Medulla oblongata (tissue), 1 donor: ENCODE measurements around the gene RHOV.

ENCODE experiments used
- DNase-seq: peaks from one replicate; pipeline ENCODE4 v3.0.0-alpha.2; 2015; ENCODE audit errors: extremely low spot score

RHOV gene

DNA sequence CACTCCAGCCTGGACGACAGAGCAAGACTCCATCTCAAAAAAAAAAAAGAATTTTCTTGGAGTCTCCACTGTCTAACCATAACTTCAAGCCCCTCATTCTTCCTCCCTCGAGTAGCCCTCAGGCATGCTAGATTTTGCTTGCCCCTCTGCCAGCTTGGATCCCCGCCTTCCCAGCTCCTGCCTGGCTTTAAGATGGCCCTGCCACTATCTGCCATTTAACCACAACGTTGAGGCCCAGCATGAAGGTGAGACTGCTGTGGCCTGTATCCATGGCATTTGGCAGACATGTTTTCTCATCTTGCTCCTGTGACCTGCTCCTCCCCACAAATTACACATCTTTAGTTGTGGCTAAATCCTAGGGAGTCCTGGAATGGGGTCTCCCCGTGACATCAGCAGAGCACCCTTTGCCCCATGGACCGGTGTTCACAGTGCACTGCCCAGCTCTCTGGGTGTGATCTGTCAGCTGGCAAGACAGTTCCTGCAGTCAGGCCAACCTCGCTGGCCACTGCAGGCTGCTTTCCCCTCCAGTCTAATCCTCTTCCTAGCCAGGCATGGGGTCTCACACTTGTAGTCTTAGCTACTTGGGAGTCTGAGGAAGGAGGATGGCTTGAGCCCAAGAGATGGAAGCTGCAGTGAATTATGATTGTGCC lies 30.6 kb upstream of the RHOV start:
- DNase-seq, result no peak

DNA sequence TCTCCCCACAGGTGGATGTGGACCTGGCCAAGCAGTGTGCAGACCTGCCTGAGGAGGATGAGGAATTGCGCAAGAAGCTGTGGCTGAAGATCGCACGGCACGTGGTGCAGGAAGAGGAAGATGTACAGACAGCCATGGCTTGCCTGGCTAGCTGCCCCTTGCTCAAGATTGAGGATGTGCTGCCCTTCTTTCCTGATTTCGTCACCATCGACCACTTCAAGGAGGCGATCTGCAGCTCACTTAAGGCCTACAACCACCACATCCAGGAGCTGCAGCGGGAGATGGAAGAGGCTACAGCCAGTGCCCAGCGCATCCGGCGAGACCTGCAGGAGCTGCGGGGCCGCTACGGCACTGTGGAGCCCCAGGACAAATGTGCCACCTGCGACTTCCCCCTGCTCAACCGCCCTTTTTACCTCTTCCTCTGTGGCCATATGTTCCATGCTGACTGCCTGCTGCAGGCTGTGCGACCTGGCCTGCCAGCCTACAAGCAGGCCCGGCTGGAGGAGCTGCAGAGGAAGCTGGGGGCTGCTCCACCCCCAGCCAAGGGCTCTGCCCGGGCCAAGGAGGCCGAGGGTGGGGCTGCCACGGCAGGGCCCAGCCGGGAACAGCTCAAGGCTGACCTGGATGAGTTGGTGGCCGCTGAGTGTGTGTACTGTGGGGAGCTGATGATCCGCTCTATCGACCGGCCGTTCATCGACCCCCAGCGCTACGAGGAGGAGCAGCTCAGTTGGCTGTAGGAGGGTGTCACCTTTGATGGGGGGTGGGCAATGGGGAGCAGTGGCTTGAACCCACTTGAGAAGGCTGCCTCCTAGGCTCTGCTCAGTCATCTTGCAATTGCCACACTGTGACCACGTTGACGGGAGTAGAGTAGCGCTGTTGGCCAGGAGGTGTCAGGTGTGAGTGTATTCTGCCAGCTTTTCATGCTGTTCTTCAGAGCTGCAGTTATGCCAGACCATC lies 28.8 kb upstream of the RHOV start:
- DNase-seq, result peak; percentile 82

DNA sequence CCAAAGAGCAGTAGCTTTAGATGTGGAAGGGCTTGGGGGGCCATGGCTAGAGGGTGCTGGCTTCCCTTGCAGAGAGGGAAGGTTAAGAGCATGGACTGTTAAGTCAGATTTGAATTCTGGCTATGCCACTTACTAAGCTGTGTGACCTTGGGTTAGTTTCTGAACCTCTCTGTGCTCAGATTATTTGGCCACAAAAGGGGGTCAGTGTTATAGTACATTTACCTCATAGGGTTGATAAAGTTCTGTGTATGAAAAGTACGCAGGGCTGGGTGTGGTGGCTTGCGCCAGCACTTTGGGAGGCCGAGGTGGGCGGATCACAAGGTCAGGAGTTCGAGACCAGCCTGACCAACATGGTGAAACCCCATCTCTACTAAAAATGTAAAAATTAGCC lies 27.0 kb upstream of the RHOV start:
- DNase-seq, result no peak

DNA sequence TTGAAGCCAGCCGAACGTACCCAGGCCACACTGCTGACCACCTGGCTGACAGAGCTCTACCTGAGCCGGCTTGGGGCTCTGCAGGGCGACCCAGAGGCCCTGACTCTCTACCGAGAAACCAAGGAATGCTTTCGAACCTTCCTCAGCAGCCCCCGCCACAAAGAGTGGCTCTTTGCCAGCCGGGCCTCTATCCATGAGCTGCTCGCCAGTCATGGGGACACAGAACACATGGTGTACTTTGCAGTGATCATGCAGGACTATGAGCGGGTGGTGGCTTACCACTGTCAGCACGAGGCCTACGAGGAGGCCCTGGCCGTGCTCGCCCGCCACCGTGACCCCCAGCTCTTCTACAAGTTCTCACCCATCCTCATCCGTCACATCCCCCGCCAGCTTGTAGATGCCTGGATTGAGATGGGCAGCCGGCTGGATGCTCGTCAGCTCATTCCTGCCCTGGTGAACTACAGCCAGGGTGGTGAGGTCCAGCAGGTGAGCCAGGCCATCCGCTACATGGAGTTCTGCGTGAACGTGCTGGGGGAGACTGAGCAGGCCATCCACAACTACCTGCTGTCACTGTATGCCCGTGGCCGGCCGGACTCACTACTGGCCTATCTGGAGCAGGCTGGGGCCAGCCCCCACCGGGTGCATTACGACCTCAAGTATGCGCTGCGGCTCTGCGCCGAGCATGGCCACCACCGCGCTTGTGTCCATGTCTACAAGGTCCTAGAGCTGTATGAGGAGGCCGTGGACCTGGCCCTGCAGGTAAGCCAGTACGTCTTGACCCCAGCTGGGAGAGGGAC lies 26.4 kb upstream of the RHOV start:
- DNase-seq, result no peak

DNA sequence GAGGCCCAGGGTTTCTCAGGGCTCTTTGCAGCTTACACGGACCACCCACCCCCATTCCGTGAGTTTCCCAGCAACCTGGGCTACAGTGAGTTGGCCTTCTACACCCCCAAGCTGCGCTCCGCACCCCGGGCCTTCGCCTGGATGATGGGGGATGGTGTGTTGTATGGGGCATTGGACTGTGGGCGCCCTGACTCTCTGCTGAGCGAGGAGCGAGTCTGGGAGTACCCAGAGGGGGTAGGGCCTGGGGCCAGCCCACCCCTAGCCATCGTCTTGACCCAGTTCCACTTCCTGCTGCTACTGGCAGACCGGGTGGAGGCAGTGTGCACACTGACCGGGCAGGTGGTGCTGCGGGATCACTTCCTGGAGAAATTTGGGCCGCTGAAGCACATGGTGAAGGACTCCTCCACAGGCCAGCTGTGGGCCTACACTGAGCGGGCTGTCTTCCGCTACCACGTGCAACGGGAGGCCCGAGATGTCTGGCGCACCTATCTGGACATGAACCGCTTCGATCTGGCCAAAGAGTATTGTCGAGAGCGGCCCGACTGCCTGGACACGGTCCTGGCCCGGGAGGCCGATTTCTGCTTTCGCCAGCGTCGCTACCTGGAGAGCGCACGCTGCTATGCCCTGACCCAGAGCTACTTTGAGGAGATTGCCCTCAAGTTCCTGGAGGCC lies 25.6 kb upstream of the RHOV start:
- DNase-seq, result no peak

DNA sequence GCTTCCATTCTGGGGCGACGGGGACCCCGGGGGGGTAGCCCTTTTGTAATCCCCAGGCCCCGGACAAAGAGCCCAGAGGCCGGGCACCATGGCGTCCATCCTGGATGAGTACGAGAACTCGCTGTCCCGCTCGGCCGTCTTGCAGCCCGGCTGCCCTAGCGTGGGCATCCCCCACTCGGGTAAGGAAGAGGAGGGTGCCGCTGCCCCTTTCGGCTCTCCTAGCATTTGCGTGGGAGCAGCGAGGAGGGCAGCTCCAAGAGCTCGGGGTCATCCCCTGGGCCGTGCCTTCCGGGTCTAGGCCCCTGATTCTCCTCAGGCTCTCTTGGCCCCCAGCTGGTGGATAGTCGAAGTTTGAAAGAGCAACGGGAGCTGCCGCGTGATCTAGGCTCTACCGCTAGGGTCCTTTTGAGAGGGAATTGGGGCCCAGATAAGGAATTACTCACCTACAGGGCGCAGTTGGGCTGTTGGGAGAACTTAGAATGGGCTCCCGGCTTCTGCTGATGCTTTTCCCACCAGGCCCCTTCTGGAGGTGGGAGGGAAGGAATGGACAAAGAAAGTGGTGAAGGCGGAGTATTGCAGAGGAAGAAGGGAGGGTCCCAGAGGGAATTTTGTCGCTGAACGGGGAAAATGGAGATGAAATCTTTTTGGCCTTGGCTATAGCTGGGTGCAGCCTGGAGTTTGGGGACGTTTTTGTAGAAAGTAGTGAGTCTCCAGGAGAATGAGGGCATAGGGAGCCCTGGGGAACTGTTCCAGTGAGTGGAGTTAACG lies 20.8 kb upstream of the RHOV start:
- peak; percentile 45 for DNase-seq

DNA sequence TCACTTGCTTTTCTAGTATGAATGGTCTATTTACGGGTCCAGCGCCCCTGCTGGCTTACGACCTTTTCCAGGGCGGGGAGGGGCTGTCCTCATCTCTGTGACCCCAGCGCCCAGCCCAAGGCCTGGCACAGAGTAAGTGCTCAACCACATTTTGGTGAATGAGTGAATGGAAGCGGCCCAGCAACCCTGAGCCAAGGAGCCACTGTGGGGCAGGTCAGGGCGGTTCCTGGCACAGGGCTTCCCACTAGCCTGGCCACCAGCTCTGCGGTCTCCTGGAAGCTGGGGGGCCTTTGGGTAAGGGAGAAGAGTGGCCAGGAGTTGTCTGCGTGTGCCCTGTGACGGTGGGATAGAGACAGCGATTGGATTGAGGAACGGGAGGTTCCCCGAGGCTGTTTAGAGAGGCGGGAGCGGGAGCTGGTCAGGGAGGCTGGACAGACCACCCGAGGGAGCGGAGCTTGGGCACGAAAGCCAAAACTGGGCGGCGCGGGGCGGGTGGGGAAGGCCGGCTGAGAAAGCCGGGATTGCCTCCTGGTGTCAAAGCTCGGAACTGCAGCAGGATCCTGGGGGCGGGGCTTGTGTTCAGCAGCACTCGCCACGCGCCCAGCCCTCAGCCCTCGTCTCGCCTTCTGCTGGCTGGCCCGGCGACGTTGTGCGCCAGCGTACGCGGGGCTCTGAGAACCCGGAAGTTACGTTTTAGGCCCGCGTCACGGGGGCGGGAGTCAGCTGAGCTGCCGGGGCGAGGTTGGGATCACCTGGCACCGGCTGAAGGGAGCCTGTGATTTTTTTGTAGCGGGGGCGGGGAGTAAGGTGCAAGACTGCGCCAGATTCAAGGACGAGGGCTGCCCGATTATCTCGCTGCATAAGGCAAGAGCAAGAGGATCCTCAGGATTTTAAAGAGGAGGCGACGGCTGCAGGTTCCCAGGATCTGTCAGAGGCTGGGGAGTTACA lies 20.0 kb upstream of the RHOV start, which contains the start of gene VPS18:
Gene VPS18, plus strand, starts transcription at position 718 of the 948 bp plus-strand sequence. CDS start 319 bp downstream, outside the sequence.
- DNase-seq, result peak; percentile 99

DNA sequence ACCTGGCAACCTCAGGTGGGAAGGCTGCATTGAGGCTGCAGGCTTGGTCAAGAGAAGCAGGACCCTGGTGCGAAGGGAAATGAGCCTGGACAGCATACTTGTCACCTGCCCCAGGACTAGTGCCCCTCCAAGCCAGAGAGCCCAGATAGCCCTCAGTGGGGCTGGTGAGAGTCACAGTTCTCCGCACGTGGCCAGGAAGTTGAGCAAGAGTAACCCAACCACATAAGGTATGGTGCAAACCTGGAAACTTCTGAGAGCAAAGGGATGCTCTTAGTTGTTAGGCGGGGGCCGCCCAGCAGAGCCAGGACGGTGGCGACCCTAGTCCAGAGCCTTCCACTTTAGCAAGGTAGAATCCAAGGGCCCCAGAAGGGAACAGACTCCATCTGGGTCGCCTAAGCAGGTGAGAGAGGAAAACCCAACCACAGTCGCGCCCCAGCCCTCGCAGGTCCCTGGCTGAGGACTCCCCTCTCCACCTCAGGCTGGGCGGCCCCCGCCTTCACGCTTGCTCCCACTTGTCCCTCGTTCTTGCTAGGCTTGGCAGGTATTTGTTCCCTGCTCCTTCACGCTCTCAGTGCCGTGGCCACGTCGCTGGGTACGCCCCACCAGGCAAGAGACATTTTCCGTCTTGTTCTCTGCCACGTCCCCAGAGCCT lies 19.1 kb upstream of the RHOV start:
- DNase-seq, result peak; percentile 24

DNA sequence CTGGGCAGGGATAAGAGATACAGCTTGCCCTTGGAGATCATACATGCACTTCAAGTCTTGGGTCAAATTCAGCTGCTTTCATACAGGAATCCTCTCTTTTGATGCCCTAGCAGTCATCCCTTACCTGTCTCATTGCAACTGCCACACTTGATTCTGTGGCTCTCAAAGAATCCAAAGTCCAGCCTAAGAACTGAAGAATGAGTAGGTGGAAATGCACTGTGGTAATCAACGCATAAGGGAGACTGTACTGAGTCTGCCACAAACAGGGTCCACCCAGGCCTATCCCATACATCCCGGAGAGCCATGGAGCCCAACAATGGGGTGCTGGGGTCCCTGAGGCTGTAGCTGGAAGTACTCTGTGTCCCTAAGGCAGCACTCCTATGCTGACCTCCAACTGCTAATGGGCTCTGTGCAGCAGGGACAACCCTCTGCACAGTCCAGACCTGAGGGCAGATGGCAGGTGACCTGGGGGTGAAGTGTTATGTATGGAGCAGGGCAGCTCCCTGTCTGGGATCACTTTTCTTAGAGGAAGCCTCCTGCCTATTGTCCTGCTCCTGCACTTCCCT lies 18.5 kb upstream of the RHOV start:
- DNase-seq, result no peak

DNA sequence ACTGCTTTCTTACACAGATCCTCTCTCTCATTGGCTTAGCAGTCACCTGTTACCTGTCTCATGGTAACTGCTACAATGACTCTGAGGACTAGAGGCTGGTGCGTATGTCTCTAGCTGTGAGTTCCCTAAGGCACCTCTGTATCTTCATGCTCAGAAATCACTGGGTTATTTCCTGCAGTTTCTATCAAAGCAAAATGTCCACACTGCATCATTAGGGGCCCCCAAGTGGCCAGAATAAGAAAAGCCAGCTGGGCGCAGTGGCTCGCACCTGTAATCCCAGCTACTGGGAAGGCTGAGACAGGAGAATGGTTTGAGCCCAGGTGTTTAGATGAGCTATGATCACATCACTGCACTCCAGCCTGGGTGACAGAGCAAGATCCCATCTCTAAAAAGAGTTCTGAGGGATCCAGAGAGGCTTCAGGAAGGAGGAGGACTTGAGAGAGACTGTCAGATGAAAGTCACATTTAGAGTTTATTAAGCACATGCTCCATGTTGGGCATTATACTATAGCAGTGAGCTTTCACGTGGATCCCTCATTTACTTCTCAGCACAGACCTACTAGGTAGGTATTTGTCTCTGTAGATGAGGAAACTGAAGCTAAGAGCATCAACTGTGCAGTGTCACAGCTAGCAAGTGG lies 17.9 kb upstream of the RHOV start:
- DNase-seq, result peak; percentile 61

DNA sequence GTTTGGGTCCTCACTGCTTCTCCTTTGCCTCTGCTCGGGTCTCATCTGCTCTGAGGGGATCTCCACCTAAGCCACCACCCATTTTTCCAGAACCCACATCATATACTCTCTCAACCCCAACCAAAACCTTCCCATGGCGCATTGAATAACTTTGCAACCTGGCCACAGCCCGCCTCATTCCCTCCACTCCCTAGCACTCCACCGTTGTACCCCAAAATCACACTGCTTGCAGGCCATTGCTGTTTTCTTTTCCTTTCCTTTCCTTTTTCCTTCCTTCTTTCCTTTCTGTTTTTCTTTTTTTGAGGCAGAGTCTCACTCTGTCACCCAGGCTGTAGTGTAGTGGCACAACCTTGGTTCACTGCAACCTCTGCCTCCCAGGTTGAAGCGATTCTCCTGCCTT lies 17.1 kb upstream of the RHOV start:
- no peak for DNase-seq

DNA sequence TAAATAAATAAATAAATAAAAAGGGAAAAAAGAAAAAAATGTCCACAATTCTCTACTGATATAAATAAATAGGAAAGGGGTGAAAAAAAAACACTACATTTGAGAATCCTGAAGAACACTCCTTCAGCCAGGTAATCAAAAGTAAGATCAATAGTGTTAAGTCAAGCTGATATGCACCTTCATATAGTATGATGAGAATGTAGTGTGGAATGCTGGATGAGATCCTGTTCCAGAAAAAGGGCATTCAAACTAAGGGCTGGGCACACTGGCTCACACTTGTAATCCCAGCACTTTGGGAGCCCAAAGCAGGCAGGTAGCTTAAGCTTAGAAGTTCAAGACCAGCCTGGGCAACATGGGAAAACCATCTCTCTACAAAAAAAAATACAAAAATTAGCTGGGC lies 15.1 kb upstream of the RHOV start:
- DNase-seq, result no peak

DNA sequence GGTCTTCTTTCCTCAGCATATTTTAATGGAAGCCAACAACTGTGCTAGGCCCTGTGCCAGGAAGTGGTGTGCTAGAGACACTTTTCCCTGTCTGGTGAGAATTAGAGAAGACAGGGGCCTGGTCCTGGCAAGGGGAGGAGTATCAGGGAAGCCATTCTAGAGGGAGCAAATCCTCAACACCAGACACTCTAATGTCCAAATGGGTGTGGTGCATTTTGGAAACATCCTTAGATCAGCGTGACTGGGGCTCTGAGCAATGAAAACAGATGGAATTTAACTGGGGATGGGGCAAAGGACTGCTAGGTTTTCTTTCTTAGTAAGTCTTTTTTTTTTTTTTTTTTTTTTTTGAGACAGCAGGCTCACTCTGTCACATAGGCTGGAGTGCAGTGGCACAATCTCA lies 12.6 kb upstream of the RHOV start:
- DNase-seq, result no peak

DNA sequence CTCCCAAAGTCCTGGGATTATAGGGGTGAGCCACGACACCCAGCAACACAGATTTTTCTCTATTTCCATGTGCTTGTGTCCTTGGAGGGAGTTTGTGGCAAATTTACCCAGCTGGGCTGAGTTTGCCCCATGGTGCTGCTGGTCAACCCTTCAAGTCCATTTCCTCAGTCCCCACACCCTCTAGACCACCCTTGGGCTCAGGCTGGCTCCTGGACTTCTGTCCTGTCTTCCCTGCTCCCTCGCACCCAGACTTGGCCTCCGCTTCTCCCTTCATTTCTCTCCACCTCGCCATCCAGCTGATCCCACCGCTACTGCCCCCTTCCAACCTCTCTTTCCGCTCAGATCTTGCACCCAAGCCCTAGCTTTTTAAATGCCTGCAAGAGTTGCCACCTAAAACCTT lies 7.3 kb upstream of the RHOV start:
- DNase-seq, result no peak

DNA sequence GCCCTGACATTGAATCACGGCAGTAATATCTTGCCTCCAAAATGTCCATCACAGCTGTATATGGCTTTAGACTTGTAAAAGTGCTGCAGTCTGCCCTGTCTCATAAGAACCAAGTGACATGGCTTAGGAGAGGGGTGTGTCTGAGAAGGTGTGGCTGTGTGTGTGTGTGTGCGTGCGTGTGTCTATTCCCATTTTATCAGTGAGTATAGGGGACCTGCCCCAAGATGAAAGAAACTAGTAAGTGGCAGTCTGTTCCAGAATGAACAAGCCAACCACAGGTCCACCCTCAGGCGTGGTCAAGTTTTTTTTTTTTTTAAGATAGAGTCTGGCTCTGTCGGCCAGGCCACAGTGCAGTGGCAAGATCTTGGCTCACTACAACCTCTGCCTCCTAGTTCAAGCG lies 5.6 kb upstream of the RHOV start:
- no peak for DNase-seq

DNA sequence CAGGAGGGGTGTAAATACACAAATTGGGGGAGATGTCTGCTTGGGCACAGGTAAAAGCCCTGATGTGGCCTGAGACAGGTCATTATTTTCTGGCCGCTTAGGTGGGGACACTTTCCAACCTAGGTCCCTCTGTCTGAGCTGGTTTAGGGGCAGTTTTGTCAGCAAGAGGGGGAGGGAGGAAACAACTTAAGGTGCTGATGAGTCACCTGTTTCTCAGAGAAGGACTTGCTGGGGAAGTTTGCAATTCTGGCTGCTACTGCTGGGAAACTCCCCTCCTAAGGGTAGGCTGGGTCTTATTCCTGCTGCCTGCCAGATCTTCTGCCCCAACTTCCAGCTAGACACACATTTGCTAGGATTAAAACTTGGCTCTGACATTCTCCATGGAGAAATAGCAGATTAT lies 4.8 kb upstream of the RHOV start:
- no peak for DNase-seq

DNA sequence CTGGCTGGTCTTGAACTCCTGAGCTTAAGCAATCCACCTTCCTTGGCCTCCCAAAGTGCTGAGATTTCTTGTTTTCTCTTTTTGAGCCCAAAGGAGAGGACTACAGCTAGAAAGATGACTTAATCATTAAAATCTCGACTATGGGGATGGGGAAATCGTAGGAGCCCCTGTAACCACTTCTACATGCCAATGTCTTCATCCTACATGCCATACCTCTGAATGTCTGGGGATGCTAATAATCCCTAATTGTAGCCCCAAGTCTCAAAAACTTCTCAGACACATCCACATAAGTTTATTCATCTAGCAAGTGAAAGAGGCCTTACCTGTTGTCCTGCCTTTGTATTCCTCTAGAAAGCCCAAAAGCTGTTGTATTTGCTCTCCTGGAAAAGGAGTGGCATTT lies 3.7 kb upstream of the RHOV start:
- DNase-seq, result no peak

DNA sequence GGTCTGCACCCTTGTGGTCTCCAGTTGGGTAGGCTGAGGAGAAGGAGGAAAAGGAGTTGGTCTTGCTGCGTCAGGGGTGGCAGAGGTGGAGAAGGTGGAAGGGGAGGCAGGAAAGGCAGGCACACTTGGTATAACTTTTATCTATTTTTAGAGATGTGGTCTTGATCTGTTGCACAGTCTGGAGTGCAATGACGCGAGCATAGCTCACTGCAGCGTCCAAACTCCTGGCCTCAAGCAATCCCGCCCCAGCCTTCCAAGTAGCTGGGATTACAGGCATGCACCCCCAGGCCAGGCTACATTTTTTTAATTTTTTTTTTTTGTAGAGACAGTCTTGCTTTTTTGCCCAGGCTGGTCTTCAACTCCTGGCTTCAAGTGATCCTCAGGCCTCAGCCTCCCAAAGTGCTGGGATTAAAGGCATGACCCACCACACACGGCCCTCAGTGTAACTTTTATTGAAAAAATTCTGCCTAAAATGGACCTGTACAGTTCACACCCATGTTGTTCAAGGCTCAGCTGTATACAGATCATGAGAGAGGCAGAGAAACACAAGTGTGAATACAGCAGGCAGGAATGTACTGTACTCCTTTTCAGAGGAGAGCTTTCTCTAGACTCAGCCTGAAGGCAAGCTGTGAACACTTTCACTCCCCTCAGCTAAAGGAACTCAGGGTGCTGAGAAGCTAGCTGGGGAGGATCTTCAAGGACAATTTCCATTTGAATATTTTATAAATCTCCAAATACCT lies 2.1 kb upstream of the RHOV start:
- no peak for DNase-seq
